ENCODE measurements around the gene GATAD1. TPM values are rescaled to one million over a fixed set of nuclear protein-coding genes. Genes with fewer than 3 reads are reported as not detected.

Gene GATAD1
- total and polyA plus RNA-seq, 2 of the 13 experiments (the other 11 are each of a cell fraction or from before 2014, with no cell fraction given): 20.6 to 42.1 TPM

- Histone ChIP-seq H3K79me2 (ENCODE audit: insufficient read depth, low read length) (no peaks in the 10 kb centered on the region), H3K27me3 (ENCODE audit: control insufficient read depth in 1 of 2, insufficient read depth in 2 of 2, low read length in 2 of 2) (peaks cover 1 to 7% of the 10 kb centered on the region in 2 experiments; a peak in 1 of 5 replicates), H3K4me3 (replicated peaks in 1 of 3; ENCODE audit: insufficient read depth in 1 of 3, low read depth in 2 of 3, low read length in 3 of 3) (no peak overlapping the region), H2AFZ (ENCODE audit: low read length) (no peak overlapping the region), H3K4me2 (ENCODE audit: low read depth, low read length) (no peak overlapping the region), H3K4me1 (ENCODE audit: insufficient read depth, low read length) (no peaks in the 10 kb centered on the region), H3K9me3 (ENCODE audit: low read length) (no peaks in the 10 kb centered on the region), H3K27ac (ENCODE audit: extremely low read length, insufficient read depth, low read length) (no peak overlapping the region), H3K9ac (ENCODE audit: insufficient read depth, low read depth, low read length) (no peak overlapping the region), H3K36me3 (replicated peaks in 1 of 2; ENCODE audit: control insufficient read depth in 1 of 2, insufficient read depth in 2 of 2, low read length in 2 of 2) (no peaks in the 10 kb centered on the region), H4K20me1 (ENCODE audit: insufficient read depth, low read length) (no peaks in the 10 kb centered on the region)
- ATAC-seq (no peak), FAIRE-seq (no peak), DNase-seq (ENCODE audit: low spot score) (no peak)
- no TSS peak for BruUV-seq (replicated peaks)
- no peak for TF ChIP-seq MAFK (conservative IDR thresholded peaks at IDR 0.05 in 1 of 2, IDR thresholded peaks at IDR 0.05 in 1 of 2; ENCODE audit: low read length in 2 of 2)
- in situ Hi-C loops (cut with HindIII; ENCODE audit: extremely low pct_ligation_motif_present, low pct_unique_long_range_greater_than_20kb) (no loop called here), intact Hi-C loops (cut with micrococcal nuclease; ENCODE audit: unreplicated experiment) (no loop called here)
- ChIA-PET CTCF (ENCODE audit: low intra/inter-chr PET ratio, low total read pairs) (no interaction called here), POLR2A (no interaction called here)
- WGBS (ENCODE audit: low lambda C conversion rate): 65% methylated on average over 11 of the region's 11 CpGs
Observed at GRCh38 chr7:92412745-92413144, 34.5 kb upstream of the GATAD1 start.

GRCh38 chr7:92413550-92413949, 33.7 kb upstream of the GATAD1 start:
- Histone ChIP-seq H3K4me3 (replicated peaks in 1 of 3; ENCODE audit: insufficient read depth in 1 of 3, low read depth in 2 of 3, low read length in 3 of 3) (no peak overlapping the region), H3K9me3 (ENCODE audit: low read length) (no peaks in the 10 kb centered on the region), H3K27me3 (ENCODE audit: control insufficient read depth in 1 of 2, insufficient read depth in 2 of 2, low read length in 2 of 2) (peaks cover 1 to 7% of the 10 kb centered on the region in 2 experiments; a peak in 1 of 5 replicates), H3K27ac (ENCODE audit: extremely low read length, insufficient read depth, low read length) (no peak overlapping the region), H3K79me2 (ENCODE audit: insufficient read depth, low read length) (no peaks in the 10 kb centered on the region), H3K9ac (ENCODE audit: insufficient read depth, low read depth, low read length) (no peak overlapping the region), H3K36me3 (replicated peaks in 1 of 2; ENCODE audit: control insufficient read depth in 1 of 2, insufficient read depth in 2 of 2, low read length in 2 of 2) (no peaks in the 10 kb centered on the region), H2AFZ (ENCODE audit: low read length) (no peak overlapping the region), H3K4me2 (ENCODE audit: low read depth, low read length) (no peak overlapping the region), H3K4me1 (ENCODE audit: insufficient read depth, low read length) (no peaks in the 10 kb centered on the region), H4K20me1 (ENCODE audit: insufficient read depth, low read length) (no peaks in the 10 kb centered on the region)
- intact Hi-C loops (cut with micrococcal nuclease; ENCODE audit: unreplicated experiment): no loop called here
- no TSS peak for BruUV-seq (replicated peaks)
- in situ Hi-C loops (cut with HindIII; ENCODE audit: extremely low pct_ligation_motif_present, low pct_unique_long_range_greater_than_20kb): no loop called here
- TF ChIP-seq ZNF83 (CRISPR knock-in tag; IDR thresholded peaks at IDR 0.05; ENCODE audit: borderline replicate concordance) (no peak), BRD4 (CRISPR knock-in tag; IDR thresholded peaks at IDR 0.05) (no peak), HNRNPUL1 (IDR thresholded peaks at IDR 0.05; ENCODE audit: low read depth, low read length) (no peak), GZF1 (CRISPR knock-in tag; IDR thresholded peaks at IDR 0.05) (no peak), ZSCAN31 (CRISPR knock-in tag; IDR thresholded peaks at IDR 0.05; ENCODE audit: low read depth) (no peak), CBX1 (IDR thresholded peaks at IDR 0.05; ENCODE audit: low read depth) (no peak), ZNF138 (CRISPR knock-in tag; IDR thresholded peaks at IDR 0.05; ENCODE audit: low read depth) (no peak), TOPORS (CRISPR knock-in tag; IDR thresholded peaks at IDR 0.05) (no peak), ZNF891 (CRISPR knock-in tag; IDR thresholded peaks at IDR 0.05) (no peak), ADNP (CRISPR knock-in tag; IDR thresholded peaks at IDR 0.05) (no peak), NAIF1 (CRISPR knock-in tag; IDR thresholded peaks at IDR 0.05; ENCODE audit: borderline replicate concordance) (no peak), DR1 (CRISPR knock-in tag; IDR thresholded peaks at IDR 0.05) (no peak), FOXM1 (CRISPR knock-in tag; IDR thresholded peaks at IDR 0.05) (no peak), ZBTB14 (CRISPR knock-in tag; IDR thresholded peaks at IDR 0.05) (no peak), CENPX (CRISPR knock-in tag; IDR thresholded peaks at IDR 0.05) (no peak), ATM (IDR thresholded peaks at IDR 0.05; ENCODE audit: borderline replicate concordance) (no peak), SRSF1 (optimal IDR thresholded peaks at IDR 0.05; ENCODE audit: low read depth, low read length) (no peak), HDAC1 (CRISPR knock-in tag; IDR thresholded peaks at IDR 0.05) (no peak)
- ATAC-seq (no peak), DNase-seq (ENCODE audit: low spot score) (no peak), FAIRE-seq (no peak)
- ChIA-PET POLR2A (no interaction called here), CTCF (ENCODE audit: low intra/inter-chr PET ratio, low total read pairs) (no interaction called here)
- 48% methylated on average over 4 of the region's 5 CpGs for WGBS (ENCODE audit: low lambda C conversion rate)
